H1 (cell line): ENCODE results near the gene SCAND1. TPM values are rescaled to one million over a fixed set of nuclear protein-coding genes. Genes with fewer than 3 reads are reported as not detected.

ENCODE experiments used
- CTCF ChIA-PET: fragments of 300-600 bp; sonication (Branson Sonifier 250); formaldehyde crosslinking; loops from one replicate; lab custom pipeline; 2021; ENCODE audit not compliant: partially characterized antibody; lab: Charles Lee
- POLR2A ChIA-PET: fragments of 300-600 bp; sonication (Branson Sonifier 250); formaldehyde crosslinking; loops from one replicate; lab custom pipeline; 2021; ENCODE audit warnings: inconsistent platforms; ENCODE audit not compliant: partially characterized antibody; lab: Charles Lee
- DNase-seq, 2 experiments: peaks; one replicate each; pipeline versions ENCODE4 v3.0.0 to v3.0.0-alpha.2; 2010 to 2022; ENCODE audit warnings: low spot score in 2 of 2, low read depth in 1 of 2, mixed read lengths in 1 of 2
- FAIRE-seq: peaks from 2 replicates; lab custom pipeline; 2011; peaks lifted over from hg19 to GRCh38; lab: Jason Lieb, UNC
- H2AFZ ChIP-seq: 2 replicates; pipeline ENCODE4 v1.8.1; 2012; ENCODE audit warnings: low read length, inconsistent platforms
- H2AK5ac ChIP-seq: 2 replicates; pipeline ENCODE4 v1.6.1; 2013; ENCODE audit warnings: low read depth, low read length
- H2BK120ac ChIP-seq: replicated peaks from 2 replicates; pipeline ENCODE3; 2013; ENCODE audit warnings: low read depth, low read length, inconsistent platforms
- H2BK12ac ChIP-seq: 2 replicates; pipeline ENCODE4 v1.6.1; 2013; ENCODE audit warnings: low read depth, low read length
- H2BK15ac ChIP-seq: 2 replicates; pipeline ENCODE4 v1.6.1; 2013; ENCODE audit warnings: low read length
- H2BK20ac ChIP-seq: 2 replicates; pipeline ENCODE4 v1.6.1; 2013; ENCODE audit warnings: low read length
- H2BK5ac ChIP-seq: 2 replicates; pipeline ENCODE4 v1.6.1; 2013; ENCODE audit warnings: low read depth, low read length
- H3K14ac ChIP-seq: 2 replicates; pipeline ENCODE4 v1.6.1; 2013; ENCODE audit warnings: inconsistent platforms; ENCODE audit not compliant: insufficient read length
- H3K18ac ChIP-seq: 2 replicates; pipeline ENCODE4 v1.6.1; 2013; ENCODE audit warnings: low read length; ENCODE audit errors: extremely low read depth
- H3K23ac ChIP-seq: 2 replicates; pipeline ENCODE4 v1.6.1; 2013; ENCODE audit warnings: inconsistent platforms; ENCODE audit not compliant: insufficient read length
- H3K23me2 ChIP-seq: 2 replicates; pipeline ENCODE4 v1.6.1; 2013; ENCODE audit warnings: low read depth, low read length
- H3K27ac ChIP-seq: 2 replicates; pipeline ENCODE4 v1.6.1; 2011; ENCODE audit warnings: low read depth, low read length, inconsistent platforms
- H3K27me3 ChIP-seq, 4 experiments: replicated peaks in 1 of 4; 1 replicate in 1 of 4; 2 replicates in 3 of 4; pipeline versions ENCODE4 v1.6.1 to v1.8.1; 2011 to 2013; ENCODE audit warnings: low read length in 3 of 4, mild to moderate bottlenecking in 3 of 4, inconsistent platforms in 2 of 4, mixed read lengths in 2 of 4, moderate library complexity in 1 of 4; ENCODE audit not compliant: control insufficient read depth in 3 of 4, insufficient read depth in 3 of 4; ENCODE audit errors: extremely low read depth in 1 of 4
- H3K36me3 ChIP-seq, 4 experiments: 2 replicates each; pipeline versions ENCODE4 v1.6.1 to v1.8.1; 2011 to 2013; ENCODE audit warnings: mild to moderate bottlenecking in 4 of 4, low read length in 3 of 4, moderate library complexity in 2 of 4, control low read depth in 1 of 4, inconsistent platforms in 1 of 4; ENCODE audit not compliant: insufficient read depth in 4 of 4, control insufficient read depth in 2 of 4
- H3K4ac ChIP-seq: replicated peaks from 2 replicates; pipeline ENCODE3; 2013; ENCODE audit warnings: low read length, low read depth, mixed read lengths, inconsistent platforms; ENCODE audit not compliant: insufficient read length
- H3K4me1 ChIP-seq, 4 experiments: replicated peaks in 1 of 4; 1 replicate in 1 of 4; 2 replicates in 3 of 4; pipeline versions ENCODE4 v1.6.1 to v1.8.1; 2011 to 2013; ENCODE audit warnings: low read length in 3 of 4, inconsistent platforms in 2 of 4, mixed read lengths in 1 of 4; ENCODE audit not compliant: insufficient read depth in 4 of 4, control insufficient read depth in 3 of 4
- H3K4me2 ChIP-seq, 2 experiments: 2 replicates each; pipeline versions ENCODE4 v1.6.1 to v1.8.1; 2011 to 2013; ENCODE audit warnings: low read depth in 2 of 2, low read length in 2 of 2, control low read depth in 1 of 2, inconsistent platforms in 1 of 2, mild to moderate bottlenecking in 1 of 2; ENCODE audit not compliant: insufficient read depth in 1 of 2
- H3K4me3 ChIP-seq, 4 experiments: fragments of 200-600, 300-600 bp in 1 of 4; sonication (generic), shearing (Covaris generic), sonication (Bioruptor Twin) in 1 of 4; 2 replicates each; pipeline versions ENCODE4 v1.5.1 to v1.8.1; 2011 to 2016; ENCODE audit warnings: low read length in 4 of 4, low read depth in 3 of 4, control low read depth in 2 of 4, inconsistent platforms in 2 of 4, mild to moderate bottlenecking in 2 of 4, mixed read lengths in 1 of 4, moderate library complexity in 1 of 4; ENCODE audit not compliant: insufficient read depth in 2 of 4; ENCODE audit errors: extremely low read depth in 1 of 4
- H3K56ac ChIP-seq: replicated peaks from 2 replicates; pipeline ENCODE3; 2013; ENCODE audit warnings: low read depth, mild to moderate bottlenecking, mixed read lengths, low read length, inconsistent platforms; ENCODE audit not compliant: insufficient read length
- H3K79me1 ChIP-seq: 2 replicates; pipeline ENCODE4 v1.6.1; 2013; ENCODE audit warnings: low read depth, low read length, control low read depth
- H3K79me2 ChIP-seq, 2 experiments: 2 replicates each; pipeline versions ENCODE4 v1.6.1 to v1.8.1; 2012 to 2013; ENCODE audit warnings: low read length in 2 of 2, mild to moderate bottlenecking in 2 of 2, inconsistent platforms in 1 of 2; ENCODE audit not compliant: insufficient read depth in 2 of 2, control insufficient read depth in 1 of 2
- H3K9ac ChIP-seq, 4 experiments: replicated peaks in 1 of 4; 1 replicate in 1 of 4; 2 replicates in 3 of 4; pipeline versions ENCODE4 v1.6.1 to v1.8.1; 2011 to 2013; ENCODE audit warnings: low read depth in 3 of 4, low read length in 3 of 4, control low read depth in 2 of 4, mild to moderate bottlenecking in 2 of 4, moderate library complexity in 2 of 4, inconsistent platforms in 1 of 4; ENCODE audit errors: extremely low read depth in 1 of 4
- H3K9me3 ChIP-seq, 2 experiments: 2 replicates each; pipeline versions ENCODE4 v1.6.1 to v1.8.1; 2012 to 2013; ENCODE audit warnings: mild to moderate bottlenecking in 2 of 2, moderate library complexity in 2 of 2, control low read depth in 1 of 2, inconsistent platforms in 1 of 2, low read depth in 1 of 2, low read length in 1 of 2, mixed read lengths in 1 of 2; ENCODE audit not compliant: insufficient read depth in 2 of 2
- H4K20me1 ChIP-seq, 2 experiments: replicated peaks in 1 of 2; 2 replicates each; pipeline versions ENCODE3 to v1.8.1; 2011 to 2013; ENCODE audit warnings: inconsistent platforms in 2 of 2, low read length in 2 of 2, mild to moderate bottlenecking in 1 of 2; ENCODE audit not compliant: insufficient read depth in 2 of 2, control insufficient read depth in 1 of 2
- H4K5ac ChIP-seq: 2 replicates; pipeline ENCODE4 v1.6.1; 2013; ENCODE audit warnings: low read length, low read depth, mixed read lengths, inconsistent platforms; ENCODE audit not compliant: insufficient read length
- H4K8ac ChIP-seq: 2 replicates; pipeline ENCODE4 v1.8.0; 2013; ENCODE audit warnings: mild to moderate bottlenecking, moderate library complexity, low read length, inconsistent platforms; ENCODE audit not compliant: insufficient read depth; ENCODE audit errors: extremely low read depth
- H4K91ac ChIP-seq: replicated peaks from 2 replicates; pipeline ENCODE3; 2013; ENCODE audit warnings: low read length, mixed read lengths, inconsistent platforms; ENCODE audit not compliant: insufficient read length
- CEBPB ChIP-seq: IDR thresholded peaks from 2 replicates; pipeline ENCODE4 v1.6.1; 2012; ENCODE audit warnings: low read depth, low read length
- GTF2F1 ChIP-seq: IDR thresholded peaks from 2 replicates; pipeline ENCODE4 v1.6.1; 2012; ENCODE audit warnings: low read depth, low read length, improper control_type of control experiment, borderline replicate concordance
- JUN ChIP-seq: IDR thresholded peaks from 2 replicates; pipeline ENCODE4 v1.6.1; 2011; ENCODE audit warnings: low read depth, mild to moderate bottlenecking, improper control_type of control experiment, low read length
- MAFK ChIP-seq: IDR thresholded peaks from 2 replicates; pipeline ENCODE4 v1.6.1; 2012; ENCODE audit warnings: low read depth, mild to moderate bottlenecking, improper control_type of control experiment, low read length
- RAD21 ChIP-seq, 2 experiments: IDR thresholded peaks in 1 of 2; conservative IDR thresholded peaks in 1 of 2; 2 replicates each; pipeline ENCODE4 v1.6.1; 2011; ENCODE audit warnings: low read depth in 2 of 2, low read length in 2 of 2, improper control_type of control experiment in 1 of 2, inconsistent platforms in 1 of 2, mild to moderate bottlenecking in 1 of 2, moderate library complexity in 1 of 2
- RXRA ChIP-seq: IDR thresholded peaks from 2 replicates; pipeline ENCODE4 v1.6.1; 2011; ENCODE audit warnings: low read depth, mild to moderate bottlenecking, low read length, moderate library complexity; ENCODE audit not compliant: insufficient read depth
- WGBS, 2 experiments: shearing (Covaris generic) in 1 of 2; methylation state at CpG; one replicate each; pipeline versions ENCODE4 v1.1.6 to v1.1.7; 2013 to 2015; ENCODE audit warnings: low lambda C conversion rate in 2 of 2, mixed read lengths in 2 of 2, inconsistent platforms in 1 of 2, low coverage in 1 of 2, missing lambda C conversion rate in 1 of 2; ENCODE audit not compliant: insufficient replicate concordance in 2 of 2, insufficient coverage in 1 of 2, insufficient read length in 1 of 2; ENCODE audit errors: extremely low coverage in 1 of 2, missing lambda C conversion rate in 1 of 2; 5-methylcytosine and 5-hydroxymethylcytosine counted together
- polyA plus RNA-seq, 7 experiments: library from polyadenylated mRNA; depleted of rRNA in 3 of 7; stranded (reverse) in 5 of 7; unstranded in 2 of 7; fragments of >200 nt in 5 of 7; fragments of 200-250 nt in 2 of 7; gene quantifications; 1 replicate in 5 of 7; 2 replicates in 1 of 7; 4 replicates in 1 of 7; pipeline versions ENCODE4 v1.2.1 to v1.2.3, GENCODE V29; 2011 to 2013; ENCODE audit warnings: missing spikeins in 2 of 7, mixed read lengths in 2 of 7
- total RNA-seq: library from RNA; stranded (reverse); fragmentation: NEBNext Ultra II Directional; extraction: Animal tissue kit (Norgen Biotek cat#: 25700); gene quantifications from 2 replicates; pipeline ENCODE4 v1.2.1, GENCODE V29; 2021

SCAND1 gene
- total and polyA plus RNA-seq, 2 of the 8 experiments (the other 6 are each of a cell fraction or from before 2014, with no cell fraction given): 73.1 to 83.7 TPM

DNA sequence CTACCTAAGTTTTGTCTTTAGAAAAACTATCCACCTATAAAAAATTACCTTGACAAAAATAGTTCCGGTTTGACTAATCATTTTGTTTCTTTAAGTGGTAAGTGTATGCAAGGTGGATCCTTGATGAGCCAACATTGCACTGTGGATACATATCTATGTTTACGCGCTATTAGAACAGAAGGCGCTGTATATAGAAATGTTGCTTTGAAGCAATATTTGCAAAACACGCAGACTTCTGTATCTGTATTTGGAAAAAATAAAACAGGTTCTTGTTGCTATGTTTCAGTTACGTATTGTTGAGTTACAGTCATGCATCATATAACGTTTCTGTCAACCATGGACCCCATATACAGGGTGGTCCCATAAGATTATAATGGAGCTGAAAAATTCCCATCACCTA, 4.2 kb downstream of the SCAND1 start:
- Histone ChIP-seq H4K20me1 (peaks cover 3 to 8% of the 10 kb centered on the region in 2 experiments), H3K4ac (no peak overlapping the region), H3K56ac (no peak overlapping the region), H2BK5ac (no peak overlapping the region), H3K4me3 (no peak overlapping the region), H3K79me2 (peaks cover 5 to 20% of the 10 kb centered on the region in 2 experiments; a peak in 2 of 4 replicates), H2AFZ (no peak overlapping the region), H4K8ac (no peak overlapping the region), H3K4me1 (peaks cover 0 to 5% (median 3%) of the 10 kb centered on the region in 4 experiments; a peak in 4 of 7 replicates), H2BK20ac (no peak overlapping the region), H3K4me2 (no peak overlapping the region), H3K27ac (no peak overlapping the region), H2BK15ac (no peak overlapping the region), H2BK120ac (no peak overlapping the region), H4K5ac (no peak overlapping the region), H4K91ac (no peak overlapping the region), H3K14ac (no peak overlapping the region), H3K23ac (no peak overlapping the region), H2AK5ac (no peak overlapping the region), H3K9ac (no peak overlapping the region), H3K27me3 (no peaks in the 10 kb centered on the region), H3K18ac (no peak overlapping the region), H2BK12ac (no peak overlapping the region), H3K79me1 (0 out of 2 replicates have a peak, but pooled peaks cover 4% of the 10 kb centered on the region), H3K23me2 (peaks cover 8% of the 10 kb centered on the region), H3K36me3 (peaks cover 0 to 13% (median 3%) of the 10 kb centered on the region in 4 experiments; a peak in 4 of 8 replicates), H3K9me3 (no peaks in the 10 kb centered on the region)
- no peak for FAIRE-seq
- 96% methylated on average over 7 of the region's 7 CpGs; no CpG with 5 or more reads in 1 of the 2 experiments for WGBS, 2 experiments
- DNase-seq: no peak
- ChIA-PET POLR2A (interaction anchor here (1.2 kb wide), 2 partner anchors 208 to 216 kb away, joined by 3 read pairs; partner anchors contain the start of gene RBM39), CTCF (interaction anchor here (0.7 kb wide), 1 partner anchor 12 kb away, joined by 3 read pairs; no protein-coding TSS in a partner anchor)
- TF ChIP-seq RXRA (no peak), GTF2F1 (no peak), RAD21 (IDR thresholded peaks at IDR 0.05 in 1 of 2, conservative IDR thresholded peaks at IDR 0.05 in 1 of 2; ENCODE audit: low read depth in 2 of 2, low read length in 2 of 2) (no peak), JUN (no peak), MAFK (no peak), CEBPB (no peak)
